Measurements from ENCODE around the gene ME1.
"Not testable (repeated sequence)": the region's sequence is repeated elsewhere in the genome, so short reads cannot be mapped to it uniquely, and the experiment has no call there.

The ME1 gene

GRCh38 chr6:83250235-83250634 is 180.6 kb downstream of the ME1 start:
- no peak for DNase-seq

GRCh38 chr6:83247471-83247870 is 183.4 kb downstream of the ME1 start:
- DNase-seq: no peak

DNA sequence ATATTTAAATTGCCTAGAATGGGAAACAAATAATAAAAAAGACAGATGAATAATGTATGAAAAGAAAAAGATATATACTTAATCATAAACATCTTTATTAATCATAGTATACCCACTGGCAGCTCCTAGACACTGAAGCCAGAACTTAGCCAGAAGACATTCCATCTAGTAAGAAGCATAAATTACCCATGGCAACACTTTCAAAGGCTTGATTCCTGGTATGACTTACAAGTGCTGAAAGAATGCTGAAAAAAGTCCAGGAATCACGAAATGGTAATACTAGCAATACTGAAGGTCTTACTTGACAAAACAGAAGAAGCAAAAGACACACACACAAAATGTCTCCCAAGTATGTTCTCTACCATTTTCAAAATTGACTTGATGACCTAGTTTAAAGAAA is 199.7 kb downstream of the ME1 start:
- no peak for DNase-seq

DNA sequence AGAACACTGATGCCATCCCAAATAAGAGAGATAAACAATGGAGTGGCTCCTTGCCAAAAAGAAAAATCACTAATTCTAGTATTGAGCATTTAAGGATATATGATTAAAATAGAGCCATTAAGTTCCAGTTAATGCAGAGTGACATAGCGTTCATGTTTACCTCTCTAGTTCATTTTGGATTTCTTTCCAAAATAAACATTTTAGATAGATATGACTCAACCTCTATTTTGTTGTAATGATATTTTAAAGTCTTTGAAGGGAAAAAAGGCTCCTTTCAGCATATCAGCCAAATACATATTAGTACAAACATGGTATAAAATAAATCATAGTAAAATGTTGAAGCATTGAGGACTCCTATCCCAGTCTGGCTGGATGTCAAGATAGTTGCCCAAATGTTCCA is 204.3 kb downstream of the ME1 start:
- DNase-seq: no peak

DNA sequence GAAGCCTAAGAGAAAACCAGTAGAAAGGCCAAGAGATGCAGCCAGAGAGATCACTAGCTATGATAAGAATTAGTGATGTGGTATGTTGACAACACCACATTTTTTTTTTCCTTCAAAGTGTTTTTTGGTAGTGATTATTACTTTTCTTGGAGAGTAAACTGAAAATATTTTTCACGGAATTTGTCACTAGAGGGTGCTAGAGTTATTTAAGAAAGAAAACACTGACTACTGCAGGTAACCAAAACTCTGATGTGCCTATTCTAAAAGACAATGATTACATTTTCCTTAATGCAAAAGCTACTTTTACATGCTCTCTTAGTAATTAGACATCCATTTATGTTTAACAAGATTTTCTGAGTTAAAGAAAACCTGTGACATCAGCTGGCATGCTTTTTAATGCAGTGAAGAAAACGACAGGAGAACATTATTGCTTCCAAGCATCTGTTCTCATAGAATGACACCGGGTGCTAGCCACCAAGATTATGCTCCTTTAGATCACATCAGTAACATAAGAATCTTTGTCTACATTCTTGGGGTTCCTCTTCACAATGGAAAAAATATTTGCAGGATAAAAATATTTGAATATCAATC is 208.9 kb downstream of the ME1 start:
- no peak for DNase-seq

- no peak for DNase-seq
Measured at GRCh38 chr6:83221276-83221675, 209.6 kb downstream of the ME1 start.

DNA sequence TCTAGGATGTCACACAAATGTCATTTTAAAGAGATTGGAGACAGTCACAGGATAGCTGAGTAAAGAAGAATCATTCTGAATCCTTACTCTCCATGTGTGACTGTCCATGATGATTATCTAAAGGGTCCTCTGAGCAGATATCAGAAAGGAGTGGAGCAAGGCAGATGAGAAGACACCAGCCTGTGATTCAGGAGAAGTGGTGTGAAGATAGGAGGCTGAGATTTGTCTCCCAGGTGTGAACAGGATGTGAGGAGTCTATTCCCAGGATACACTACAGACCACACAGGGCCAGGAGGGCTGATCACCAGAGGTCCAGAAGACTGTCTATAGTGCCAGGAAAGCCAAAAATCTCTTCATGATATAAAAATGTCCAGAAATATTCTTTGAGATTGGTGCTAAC is 210.7 kb downstream of the ME1 start:
- no peak for DNase-seq

DNA sequence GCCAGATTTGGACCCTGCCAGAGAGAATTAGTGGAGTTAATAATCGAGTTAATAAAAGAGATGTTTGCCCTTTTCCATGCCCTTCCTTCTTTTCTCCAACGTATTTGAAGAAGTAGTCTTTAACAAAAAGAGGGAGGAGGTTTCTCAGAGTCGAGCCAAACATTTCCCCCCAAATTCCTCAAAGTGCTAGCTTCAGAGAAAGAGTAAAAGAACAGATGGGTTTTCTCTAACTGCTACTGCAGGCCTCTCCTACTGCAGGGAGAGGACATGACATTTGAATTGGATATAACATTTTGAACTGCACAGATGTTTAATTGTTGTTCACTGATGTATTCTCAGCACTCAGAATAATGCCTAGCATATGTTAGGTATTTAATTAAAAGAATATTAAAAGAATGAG is 212.2 kb downstream of the ME1 start:
- no peak for DNase-seq

DNA sequence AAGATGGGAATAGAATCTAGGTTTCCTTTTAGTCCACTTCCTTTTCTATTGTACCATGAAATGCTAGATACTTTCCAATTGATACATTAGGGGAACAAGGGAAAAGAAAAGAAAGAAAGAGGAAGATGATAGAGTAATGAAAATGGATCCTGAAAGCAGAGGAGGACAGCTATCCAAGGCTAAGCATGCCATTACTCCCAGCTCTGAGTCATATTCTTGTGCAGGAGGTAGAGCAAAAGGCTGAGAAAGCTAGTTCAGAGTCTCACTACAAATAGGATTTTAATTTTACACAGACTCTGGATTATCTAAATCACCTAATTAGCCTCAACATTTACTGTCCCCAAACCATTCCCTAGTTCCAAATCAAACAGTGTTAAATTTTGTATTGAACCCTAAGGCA is 214.0 kb downstream of the ME1 start:
- no peak for DNase-seq

GRCh38 chr6:83215131-83216047 is 215.5 kb downstream of the ME1 start:
- DNase-seq: no peak

DNA sequence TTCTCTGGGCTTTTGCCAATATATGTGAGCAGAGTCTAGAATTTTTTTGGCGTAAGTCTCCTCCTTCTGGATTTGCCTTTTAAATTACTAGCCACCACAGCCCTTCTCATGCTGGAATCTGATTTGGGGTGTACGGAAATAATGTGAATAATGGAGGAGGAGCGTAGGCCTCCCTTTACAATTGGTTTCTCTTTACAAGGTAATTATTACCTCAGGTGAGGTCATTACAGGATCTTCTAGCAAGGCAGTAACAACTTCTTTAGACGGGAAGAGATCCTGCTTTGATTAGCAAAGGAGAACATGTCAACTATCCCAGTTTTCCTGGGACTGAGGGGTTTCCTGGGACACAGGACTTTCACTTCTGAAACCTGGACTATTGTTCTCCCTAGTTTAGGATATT is 228.8 kb downstream of the ME1 start:
- DNase-seq: no peak

GRCh38 chr6:83199863-83200225 is 231.0 kb downstream of the ME1 start:
- DNase-seq: no peak

GRCh38 chr6:83199173-83199862 is 231.5 kb downstream of the ME1 start:
- no peak for DNase-seq

- DNase-seq: no peak
Measured at GRCh38 chr6:83198486-83199172, 232.2 kb downstream of the ME1 start.

- DNase-seq: peak; percentile 36
Measured at GRCh38 chr6:83193747-83194566, 236.9 kb downstream of the ME1 start.

GRCh38 chr6:83192871-83193746 is 237.7 kb downstream of the ME1 start, which contains the start of the genes PGM3 and RWDD2A:
PGM3 (minus strand) TSS chr6:83193265; CDS start chr6:83191012, 2,253 bp downstream.
RWDD2A (plus strand) TSS chr6:83193357; CDS start chr6:83194452, 1,095 bp downstream.
- DNase-seq: peak; percentile 88

- DNase-seq: no peak
Measured at GRCh38 chr6:83192456-83192855, 238.4 kb downstream of the ME1 start.

GRCh38 chr6:83191974-83192373 is 238.9 kb downstream of the ME1 start:
- DNase-seq: not testable (repeated sequence)

DNA sequence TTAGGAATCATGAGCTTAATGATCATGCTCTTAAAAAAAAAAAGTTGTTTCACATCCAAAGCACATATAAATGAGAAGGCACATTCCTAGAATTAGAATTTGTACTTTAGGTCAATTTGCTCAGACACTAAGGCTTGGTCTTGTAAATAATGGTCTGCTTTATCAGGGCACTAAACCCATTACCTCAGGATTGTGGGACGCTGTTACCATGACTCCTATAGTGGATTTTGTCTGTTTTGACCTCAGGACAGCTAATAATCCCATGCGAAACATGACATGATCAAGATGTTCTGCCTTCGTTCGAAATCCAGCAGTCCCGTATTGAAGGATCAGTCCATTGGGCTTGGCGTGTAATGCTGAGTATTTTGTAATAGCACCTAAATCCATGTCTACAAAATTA is 240.2 kb downstream of the ME1 start:
- DNase-seq: no peak

DNA sequence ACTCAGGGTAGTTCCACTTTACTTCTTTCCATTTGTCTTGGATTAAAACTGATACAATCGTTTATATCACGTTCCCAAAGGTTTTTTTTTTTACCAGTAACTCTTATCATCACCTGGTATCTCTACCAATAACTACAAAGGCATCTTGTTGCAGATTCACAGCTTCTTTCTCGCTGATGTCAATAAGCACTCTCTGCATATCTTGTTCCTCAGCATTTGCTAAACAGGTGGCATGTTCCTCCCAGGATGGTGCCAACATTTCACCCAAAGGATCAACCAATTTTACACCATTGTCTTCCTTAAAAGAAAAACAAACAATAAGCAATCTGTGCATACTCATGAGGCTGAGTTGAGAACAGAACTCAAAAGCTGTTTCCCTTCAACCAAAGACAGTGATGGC is 242.3 kb downstream of the ME1 start:
- DNase-seq: no peak

- no peak for DNase-seq
Measured at GRCh38 chr6:83185096-83185495, 245.8 kb downstream of the ME1 start.

All from activated CD4-positive, CD25-positive, alpha-beta regulatory T cell treated with anti-CD3 and anti-CD28 coated beads, Interleukin-2, amount 50 U/mL, for 72 hours (primary cell).